ENCODE data around the gene ARHGEF28.

Gene ARHGEF28

DNA sequence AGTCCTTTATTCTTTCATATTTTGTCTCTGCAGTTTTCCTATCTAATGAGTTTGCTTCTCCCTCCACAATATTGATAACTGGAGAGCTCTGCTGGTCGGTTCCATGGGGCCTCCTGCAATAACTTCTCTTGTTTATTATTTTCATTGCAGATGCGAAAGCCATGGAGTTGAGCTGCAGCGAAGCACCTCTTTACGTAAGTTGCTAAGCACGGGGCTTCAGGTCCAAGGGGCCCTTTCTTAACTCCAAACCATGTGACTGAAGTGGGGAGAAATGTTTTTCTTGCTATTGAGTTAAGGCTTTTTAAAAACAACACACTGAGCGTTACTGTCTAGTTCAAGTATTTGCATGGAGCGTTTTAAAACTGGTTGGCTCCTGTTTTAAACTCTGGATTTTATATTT, 58.7 kb downstream of the ARHGEF28 start:
- no peak overlapping the region for H2AFZ ChIP-seq (ENCODE audit: low read length)
- TF ChIP-seq EZH2phosphoT487 (IDR thresholded peaks at IDR 0.05; ENCODE audit: borderline replicate concordance): no peak
- TF ChIP-seq, protein P1, sequence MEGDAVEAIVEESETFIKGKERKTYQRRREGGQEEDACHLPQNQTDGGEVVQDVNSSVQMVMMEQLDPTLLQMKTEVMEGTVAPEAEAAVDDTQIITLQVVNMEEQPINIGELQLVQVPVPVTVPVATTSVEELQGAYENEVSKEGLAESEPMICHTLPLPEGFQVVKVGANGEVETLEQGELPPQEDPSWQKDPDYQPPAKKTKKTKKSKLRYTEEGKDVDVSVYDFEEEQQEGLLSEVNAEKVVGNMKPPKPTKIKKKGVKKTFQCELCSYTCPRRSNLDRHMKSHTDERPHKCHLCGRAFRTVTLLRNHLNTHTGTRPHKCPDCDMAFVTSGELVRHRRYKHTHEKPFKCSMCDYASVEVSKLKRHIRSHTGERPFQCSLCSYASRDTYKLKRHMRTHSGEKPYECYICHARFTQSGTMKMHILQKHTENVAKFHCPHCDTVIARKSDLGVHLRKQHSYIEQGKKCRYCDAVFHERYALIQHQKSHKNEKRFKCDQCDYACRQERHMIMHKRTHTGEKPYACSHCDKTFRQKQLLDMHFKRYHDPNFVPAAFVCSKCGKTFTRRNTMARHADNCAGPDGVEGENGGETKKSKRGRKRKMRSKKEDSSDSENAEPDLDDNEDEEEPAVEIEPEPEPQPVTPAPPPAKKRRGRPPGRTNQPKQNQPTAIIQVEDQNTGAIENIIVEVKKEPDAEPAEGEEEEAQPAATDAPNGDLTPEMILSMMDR (conservative IDR thresholded peaks at IDR 0.05; ENCODE audit: low read length): no peak
- H3F3A ChIP-seq (ENCODE audit: low read depth): no peaks in the 10 kb centered on the region
- no peaks in the 10 kb centered on the region for H3K4me1 ChIP-seq (ENCODE audit: insufficient read depth, low read length, poor library complexity, severe bottlenecking)
- no peak overlapping the region for H3K4me2 ChIP-seq (ENCODE audit: low read depth, low read length, poor library complexity, severe bottlenecking)
- H3K4me3 ChIP-seq (ENCODE audit: low read length, poor library complexity, severe bottlenecking): no peak overlapping the region
- no peaks in the 10 kb centered on the region for H3K27me3 ChIP-seq (ENCODE audit: insufficient read depth, low read length, poor library complexity, severe bottlenecking)
- H3K36me3 ChIP-seq (ENCODE audit: insufficient read depth, low read length): no peaks in the 10 kb centered on the region
- no peaks in the 10 kb centered on the region for H3K9me2 ChIP-seq (replicated peaks; ENCODE audit: low read depth, low read length)
- no peaks in the 10 kb centered on the region for H3K9me3 ChIP-seq (ENCODE audit: insufficient read depth, low read depth, low read length)
- no peaks in the 10 kb centered on the region for H4K20me1 ChIP-seq (ENCODE audit: insufficient read depth, low read length, poor library complexity, severe bottlenecking)
- H3K9ac ChIP-seq (ENCODE audit: low read depth, low read length, poor library complexity, severe bottlenecking): no peak overlapping the region
- no peaks in the 10 kb centered on the region for H3K79me2 ChIP-seq (ENCODE audit: insufficient read depth, low read length)

DNA sequence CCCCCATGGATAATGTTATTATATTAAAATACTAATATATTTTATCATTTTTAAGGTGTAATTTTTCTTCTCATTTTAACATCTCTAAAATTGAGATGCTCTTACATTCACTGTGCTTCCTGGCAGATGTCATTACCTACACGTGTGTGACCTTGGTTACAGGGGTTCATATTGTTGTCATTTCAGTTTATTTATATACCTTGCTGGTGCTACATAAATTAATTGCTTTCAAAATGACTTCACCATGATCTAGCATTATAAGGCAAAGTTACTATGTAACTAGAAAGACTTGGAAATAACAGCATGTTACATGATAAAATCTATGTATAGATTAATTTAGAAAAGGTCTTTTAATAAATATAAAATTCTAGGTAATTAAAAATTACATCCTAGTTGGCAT, 60.9 kb downstream of the ARHGEF28 start:
- Histone ChIP-seq H4K20me1 (ENCODE audit: insufficient read depth, low read length, poor library complexity, severe bottlenecking) (no peaks in the 10 kb centered on the region), H3K9me3 (ENCODE audit: insufficient read depth, low read depth, low read length) (no peaks in the 10 kb centered on the region), H3K4me1 (ENCODE audit: insufficient read depth, low read length, poor library complexity, severe bottlenecking) (no peaks in the 10 kb centered on the region), H3K79me2 (ENCODE audit: insufficient read depth, low read length) (no peaks in the 10 kb centered on the region), H2AFZ (ENCODE audit: low read length) (no peak overlapping the region), H3K27me3 (ENCODE audit: insufficient read depth, low read length, poor library complexity, severe bottlenecking) (no peaks in the 10 kb centered on the region), H3K36me3 (ENCODE audit: insufficient read depth, low read length) (no peaks in the 10 kb centered on the region), H3K9ac (ENCODE audit: low read depth, low read length, poor library complexity, severe bottlenecking) (no peak overlapping the region), H3F3A (ENCODE audit: low read depth) (no peaks in the 10 kb centered on the region), H3K4me3 (ENCODE audit: low read length, poor library complexity, severe bottlenecking) (no peak overlapping the region), H3K9me2 (replicated peaks; ENCODE audit: low read depth, low read length) (no peaks in the 10 kb centered on the region), H3K4me2 (ENCODE audit: low read depth, low read length, poor library complexity, severe bottlenecking) (no peak overlapping the region)
- TF ChIP-seq EZH2phosphoT487 (IDR thresholded peaks at IDR 0.05; ENCODE audit: borderline replicate concordance): no peak
- TF ChIP-seq, protein P1 (conservative IDR thresholded peaks at IDR 0.05; ENCODE audit: low read length): no peak

DNA sequence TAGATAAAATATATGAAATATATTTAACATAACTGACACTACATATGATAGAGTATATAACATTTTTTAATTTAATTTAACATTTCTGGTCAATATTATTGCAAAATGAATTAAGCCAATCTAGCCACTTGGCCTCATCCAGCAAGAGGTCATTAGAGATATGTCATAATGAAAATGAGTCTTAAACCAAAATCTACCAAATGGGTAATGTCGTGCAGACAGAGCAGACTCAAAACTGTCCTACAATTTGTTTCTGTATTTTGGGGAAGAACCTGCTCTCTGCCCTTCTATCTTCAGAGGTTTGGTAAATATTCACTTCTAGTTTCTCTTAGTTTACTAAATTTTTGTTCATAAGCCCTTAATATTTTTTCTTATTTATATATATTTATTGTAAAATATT, 61.4 kb downstream of the ARHGEF28 start:
- no peaks in the 10 kb centered on the region for H3K9me3 ChIP-seq (ENCODE audit: insufficient read depth, low read depth, low read length)
- no peak for TF ChIP-seq EZH2phosphoT487 (IDR thresholded peaks at IDR 0.05; ENCODE audit: borderline replicate concordance)
- TF ChIP-seq, protein P1 (conservative IDR thresholded peaks at IDR 0.05; ENCODE audit: low read length): no peak
- H3K4me2 ChIP-seq (ENCODE audit: low read depth, low read length, poor library complexity, severe bottlenecking): no peak overlapping the region
- no peak overlapping the region for H3K4me3 ChIP-seq (ENCODE audit: low read length, poor library complexity, severe bottlenecking)
- no peaks in the 10 kb centered on the region for H4K20me1 ChIP-seq (ENCODE audit: insufficient read depth, low read length, poor library complexity, severe bottlenecking)
- H3K27me3 ChIP-seq (ENCODE audit: insufficient read depth, low read length, poor library complexity, severe bottlenecking): no peaks in the 10 kb centered on the region
- H3F3A ChIP-seq (ENCODE audit: low read depth): no peaks in the 10 kb centered on the region
- H3K9ac ChIP-seq (ENCODE audit: low read depth, low read length, poor library complexity, severe bottlenecking): no peak overlapping the region
- no peaks in the 10 kb centered on the region for H3K9me2 ChIP-seq (replicated peaks; ENCODE audit: low read depth, low read length)
- no peaks in the 10 kb centered on the region for H3K79me2 ChIP-seq (ENCODE audit: insufficient read depth, low read length)
- H2AFZ ChIP-seq (ENCODE audit: low read length): no peak overlapping the region
- H3K36me3 ChIP-seq (ENCODE audit: insufficient read depth, low read length): no peaks in the 10 kb centered on the region
- no peaks in the 10 kb centered on the region for H3K4me1 ChIP-seq (ENCODE audit: insufficient read depth, low read length, poor library complexity, severe bottlenecking)

Data from Loucy (cell line).